GM21737 (cell line): Measurements from ENCODE around the gene SGPP1.
"Not testable (repeated sequence)": the region's sequence is repeated elsewhere in the genome, so short reads cannot be mapped to it uniquely, and the experiment has no call there.

Experiments
- ATAC-seq: cut with Tn5 transposase; IDR thresholded peaks from one replicate; pipeline ENCODE4 v1.9.1; 2021; ENCODE audit warnings: mild to moderate bottlenecking, moderate library complexity; ENCODE audit not compliant: unreplicated experiment

The SGPP1 gene

GRCh38 chr14:63673886-63674497 is 53.9 kb downstream of the SGPP1 start:
- no peak for ATAC-seq

GRCh38 chr14:63673255-63673654 is 54.6 kb downstream of the SGPP1 start:
- ATAC-seq = no peak

- ATAC-seq = peak; percentile 69
These were observed 55.3 kb downstream of the SGPP1 start for GRCh38 chr14:63672417-63673180.

GRCh38 chr14:63671987-63672386 is 55.9 kb downstream of the SGPP1 start:
- ATAC-seq = no peak

- no peak for ATAC-seq
These were observed 57.2 kb downstream of the SGPP1 start for GRCh38 chr14:63670692-63671091.

- no peak for ATAC-seq
These were observed 61.5 kb downstream of the SGPP1 start for GRCh38 chr14:63666335-63666734.

GRCh38 chr14:63663428-63664341 is 64.2 kb downstream of the SGPP1 start:
- no peak for ATAC-seq

- no peak for ATAC-seq
These were observed 65.1 kb downstream of the SGPP1 start for GRCh38 chr14:63662776-63663175.

- not testable (repeated sequence) for ATAC-seq
These were observed 66.0 kb downstream of the SGPP1 start for GRCh38 chr14:63661881-63662280.

- ATAC-seq = no peak
These were observed 68.1 kb downstream of the SGPP1 start for GRCh38 chr14:63659726-63660125.

- no peak for ATAC-seq
These were observed 71.7 kb downstream of the SGPP1 start for GRCh38 chr14:63656194-63656593.

- ATAC-seq = no peak
These were observed 72.9 kb downstream of the SGPP1 start for GRCh38 chr14:63654936-63655335.

GRCh38 chr14:63654346-63654745 is 73.5 kb downstream of the SGPP1 start:
- ATAC-seq = no peak

GRCh38 chr14:63652406-63652805 is 75.5 kb downstream of the SGPP1 start:
- no peak for ATAC-seq

GRCh38 chr14:63650256-63650952 is 77.5 kb downstream of the SGPP1 start:
- peak; percentile 68 for ATAC-seq

GRCh38 chr14:63647696-63648410 is 80.0 kb downstream of the SGPP1 start:
- no peak for ATAC-seq

GRCh38 chr14:63644741-63645140 is 83.1 kb downstream of the SGPP1 start:
- ATAC-seq = no peak

- no peak for ATAC-seq
These were observed 85.0 kb downstream of the SGPP1 start for GRCh38 chr14:63642656-63643382.

- ATAC-seq = peak; percentile 58
These were observed 85.6 kb downstream of the SGPP1 start for GRCh38 chr14:63642229-63642611.
